ENCODE data around the gene RPSA. TPM values are rescaled to one million over a fixed set of nuclear protein-coding genes. Genes with fewer than 3 reads are reported as not detected.
A peak's percentile ranks its signal among the peaks of the same experiment; 100 is the strongest.

The RPSA gene
- total RNA-seq, 1 experiment from 2014 or later: 2,455 TPM

DNA sequence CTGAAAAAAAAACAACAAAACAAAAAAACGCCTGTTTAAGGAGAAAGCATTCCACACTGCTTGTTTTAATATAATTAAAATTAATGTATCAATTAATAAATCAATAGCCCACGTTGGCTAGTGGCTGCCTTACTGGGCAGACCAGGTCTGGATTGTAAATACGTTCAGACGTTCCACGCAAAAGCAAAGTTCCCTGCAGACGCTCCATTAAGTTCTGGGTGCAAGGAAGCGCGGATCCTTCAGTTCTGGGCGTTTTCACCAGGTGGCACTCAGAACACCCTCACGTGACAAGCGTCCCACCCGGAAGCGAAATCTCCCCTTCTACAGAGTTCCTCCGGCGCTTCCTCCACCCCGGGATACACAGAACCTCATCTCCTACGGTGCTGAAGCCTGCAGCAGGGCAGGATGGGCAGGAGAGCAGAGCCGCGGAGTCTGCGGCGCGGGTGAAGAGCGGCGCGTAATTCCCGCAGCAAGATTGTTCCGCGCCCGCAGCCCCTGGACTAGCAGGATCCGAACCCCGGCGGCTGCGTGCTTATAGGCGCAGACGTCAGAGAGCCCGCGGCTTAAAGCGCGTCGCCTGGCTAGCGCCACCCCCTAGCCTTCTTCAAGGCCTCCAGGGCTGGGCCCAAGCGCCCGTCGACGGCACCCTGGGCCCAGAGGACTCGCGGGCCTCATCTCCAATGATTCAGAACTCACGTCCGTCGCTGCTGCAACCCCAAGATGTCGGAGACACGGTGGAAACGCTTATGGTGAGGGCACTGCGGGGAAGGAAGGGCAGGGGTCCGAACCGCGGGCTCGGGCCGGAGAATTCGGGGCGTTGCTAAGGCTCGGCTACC is 23.3 kb upstream of the RPSA start, which contains the start of gene SLC25A38 (continued):
- TF ChIP-seq, protein P1, sequence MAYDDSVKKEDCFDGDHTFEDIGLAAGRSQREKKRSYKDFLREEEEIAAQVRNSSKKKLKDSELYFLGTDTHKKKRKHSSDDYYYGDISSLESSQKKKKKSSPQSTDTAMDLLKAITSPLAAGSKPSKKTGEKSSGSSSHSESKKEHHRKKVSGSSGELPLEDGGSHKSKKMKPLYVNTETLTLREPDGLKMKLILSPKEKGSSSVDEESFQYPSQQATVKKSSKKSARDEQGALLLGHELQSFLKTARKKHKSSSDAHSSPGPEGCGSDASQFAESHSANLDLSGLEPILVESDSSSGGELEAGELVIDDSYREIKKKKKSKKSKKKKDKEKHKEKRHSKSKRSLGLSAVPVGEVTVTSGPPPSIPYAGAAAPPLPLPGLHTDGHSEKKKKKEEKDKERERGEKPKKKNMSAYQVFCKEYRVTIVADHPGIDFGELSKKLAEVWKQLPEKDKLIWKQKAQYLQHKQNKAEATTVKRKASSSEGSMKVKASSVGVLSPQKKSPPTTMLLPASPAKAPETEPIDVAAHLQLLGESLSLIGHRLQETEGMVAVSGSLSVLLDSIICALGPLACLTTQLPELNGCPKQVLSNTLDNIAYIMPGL (CRISPR knock-in tag; IDR thresholded peaks at IDR 0.05): peak; percentile 18; the same call in 1 of the 2 replicates
- TF ChIP-seq TCF7 (CRISPR knock-in tag; IDR thresholded peaks at IDR 0.05; ENCODE audit: low read depth): no peak
- TF ChIP-seq, protein P2, sequence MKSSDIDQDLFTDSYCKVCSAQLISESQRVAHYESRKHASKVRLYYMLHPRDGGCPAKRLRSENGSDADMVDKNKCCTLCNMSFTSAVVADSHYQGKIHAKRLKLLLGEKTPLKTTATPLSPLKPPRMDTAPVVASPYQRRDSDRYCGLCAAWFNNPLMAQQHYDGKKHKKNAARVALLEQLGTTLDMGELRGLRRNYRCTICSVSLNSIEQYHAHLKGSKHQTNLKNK (CRISPR knock-in tag; IDR thresholded peaks at IDR 0.05): no peak
- TF ChIP-seq ESRRA (CRISPR knock-in tag; IDR thresholded peaks at IDR 0.05; ENCODE audit: borderline replicate concordance): no peak

DNA sequence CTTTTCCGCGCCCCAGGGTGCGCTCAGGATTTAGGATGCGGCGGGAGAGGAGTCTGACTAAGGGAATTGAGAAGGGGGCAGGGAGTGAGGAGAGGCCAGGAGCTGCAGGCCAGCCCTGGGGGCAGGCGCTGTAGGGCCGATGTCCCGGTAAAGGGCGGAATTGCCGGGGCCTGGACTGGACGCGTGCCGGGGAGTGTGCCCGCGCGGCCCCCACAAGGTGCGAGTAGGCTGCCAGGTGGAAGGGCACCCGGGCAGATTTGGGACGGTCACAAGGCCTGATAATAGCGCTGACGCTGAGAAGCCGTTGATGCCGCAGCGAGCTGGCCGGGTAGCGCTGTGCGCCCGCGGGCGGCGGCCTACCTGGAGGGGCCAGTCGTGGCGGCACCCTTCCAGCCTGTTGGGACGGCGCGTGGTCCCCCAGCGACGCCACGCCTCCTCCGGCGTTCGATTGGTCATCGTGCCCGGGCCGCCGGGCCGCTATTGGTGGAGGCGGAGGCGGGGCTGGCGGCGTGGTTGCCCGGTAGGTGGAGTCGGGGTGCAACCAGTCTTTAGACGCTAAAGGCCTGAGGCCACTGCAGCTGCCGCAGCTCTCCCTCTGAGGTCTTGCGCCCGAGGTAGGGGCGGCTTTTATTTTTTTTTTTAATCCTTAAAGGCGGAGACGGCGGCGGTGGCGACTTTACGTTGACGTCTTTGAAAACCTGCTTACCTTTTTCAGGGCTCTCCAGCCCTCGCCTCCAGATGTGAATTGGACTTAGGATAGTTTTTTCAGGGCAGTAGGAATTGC is 22.4 kb upstream of the RPSA start:
- DNase-seq (ENCODE audit: low spot score) (peak; percentile 99), ATAC-seq (peak; percentile 87)
- H3K4me1 Mint-ChIP-seq: peaks cover 31% of the 10 kb centered on the region
- no peaks in the 10 kb centered on the region for H3K27me3 Mint-ChIP-seq (ENCODE audit: low read depth)
- POLR2A ChIA-PET: interaction anchor here (1.0 to 2.1 kb wide), 2 partner anchors 21 to 29 kb away, joined by 4 to 24 read pairs; partner anchors contain the start of gene RPSA
- H3K4me3 Mint-ChIP-seq: peak overlapping the region; percentile 97
- H3K9me3 Mint-ChIP-seq: no peaks in the 10 kb centered on the region
- CTCF ChIA-PET: interaction anchor here (1.2 to 1.8 kb wide), 3 partner anchors 92 to 111 kb away, joined by 3 to 10 read pairs (median 10); no protein-coding TSS in a partner anchor
- H3K27ac Mint-ChIP-seq: peak overlapping the region; percentile 98
- H3K36me3 Mint-ChIP-seq: no peaks in the 10 kb centered on the region
- TF ChIP-seq ESRRA (CRISPR knock-in tag; IDR thresholded peaks at IDR 0.05; ENCODE audit: borderline replicate concordance): no peak
- TF ChIP-seq GABPB1 (CRISPR knock-in tag; IDR thresholded peaks at IDR 0.05): no peak
- TF ChIP-seq FOXP1 (CRISPR knock-in tag; IDR thresholded peaks at IDR 0.05; ENCODE audit: borderline replicate concordance): 0 out of 2 replicates have a peak, but pooled peaks have one; percentile 28
- no peak for TF ChIP-seq IRF2 (CRISPR knock-in tag; IDR thresholded peaks at IDR 0.05; ENCODE audit: borderline replicate concordance, low read depth)
- TF ChIP-seq RORB (CRISPR knock-in tag; IDR thresholded peaks at IDR 0.05): no peak
- TF ChIP-seq, protein P1 (CRISPR knock-in tag; IDR thresholded peaks at IDR 0.05): peak; percentile 18; the same call in 1 of the 2 replicates
- TF ChIP-seq ETV6 (CRISPR knock-in tag; IDR thresholded peaks at IDR 0.05): peak; percentile 61; the same call in 1 of the 2 replicates
- TF ChIP-seq, protein P3, sequence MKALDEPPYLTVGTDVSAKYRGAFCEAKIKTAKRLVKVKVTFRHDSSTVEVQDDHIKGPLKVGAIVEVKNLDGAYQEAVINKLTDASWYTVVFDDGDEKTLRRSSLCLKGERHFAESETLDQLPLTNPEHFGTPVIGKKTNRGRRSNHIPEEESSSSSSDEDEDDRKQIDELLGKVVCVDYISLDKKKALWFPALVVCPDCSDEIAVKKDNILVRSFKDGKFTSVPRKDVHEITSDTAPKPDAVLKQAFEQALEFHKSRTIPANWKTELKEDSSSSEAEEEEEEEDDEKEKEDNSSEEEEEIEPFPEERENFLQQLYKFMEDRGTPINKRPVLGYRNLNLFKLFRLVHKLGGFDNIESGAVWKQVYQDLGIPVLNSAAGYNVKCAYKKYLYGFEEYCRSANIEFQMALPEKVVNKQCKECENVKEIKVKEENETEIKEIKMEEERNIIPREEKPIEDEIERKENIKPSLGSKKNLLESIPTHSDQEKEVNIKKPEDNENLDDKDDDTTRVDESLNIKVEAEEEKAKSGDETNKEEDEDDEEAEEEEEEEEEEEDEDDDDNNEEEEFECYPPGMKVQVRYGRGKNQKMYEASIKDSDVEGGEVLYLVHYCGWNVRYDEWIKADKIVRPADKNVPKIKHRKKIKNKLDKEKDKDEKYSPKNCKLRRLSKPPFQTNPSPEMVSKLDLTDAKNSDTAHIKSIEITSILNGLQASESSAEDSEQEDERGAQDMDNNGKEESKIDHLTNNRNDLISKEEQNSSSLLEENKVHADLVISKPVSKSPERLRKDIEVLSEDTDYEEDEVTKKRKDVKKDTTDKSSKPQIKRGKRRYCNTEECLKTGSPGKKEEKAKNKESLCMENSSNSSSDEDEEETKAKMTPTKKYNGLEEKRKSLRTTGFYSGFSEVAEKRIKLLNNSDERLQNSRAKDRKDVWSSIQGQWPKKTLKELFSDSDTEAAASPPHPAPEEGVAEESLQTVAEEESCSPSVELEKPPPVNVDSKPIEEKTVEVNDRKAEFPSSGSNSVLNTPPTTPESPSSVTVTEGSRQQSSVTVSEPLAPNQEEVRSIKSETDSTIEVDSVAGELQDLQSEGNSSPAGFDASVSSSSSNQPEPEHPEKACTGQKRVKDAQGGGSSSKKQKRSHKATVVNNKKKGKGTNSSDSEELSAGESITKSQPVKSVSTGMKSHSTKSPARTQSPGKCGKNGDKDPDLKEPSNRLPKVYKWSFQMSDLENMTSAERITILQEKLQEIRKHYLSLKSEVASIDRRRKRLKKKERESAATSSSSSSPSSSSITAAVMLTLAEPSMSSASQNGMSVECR (CRISPR knock-in tag; IDR thresholded peaks at IDR 0.05; ENCODE audit: borderline replicate concordance): peak; percentile 79; the same call in 1 of the 2 replicates
- TF ChIP-seq, protein P4, sequence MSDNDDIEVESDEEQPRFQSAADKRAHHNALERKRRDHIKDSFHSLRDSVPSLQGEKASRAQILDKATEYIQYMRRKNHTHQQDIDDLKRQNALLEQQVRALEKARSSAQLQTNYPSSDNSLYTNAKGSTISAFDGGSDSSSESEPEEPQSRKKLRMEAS (CRISPR knock-in tag; IDR thresholded peaks at IDR 0.05): peak; percentile 92
- peak; percentile 88; the same call in 1 of the 2 replicates for TF ChIP-seq FOXK1 (CRISPR knock-in tag; IDR thresholded peaks at IDR 0.05)
- peak; percentile 25; the same call in 1 of the 2 replicates for TF ChIP-seq ZNF423 (CRISPR knock-in tag; IDR thresholded peaks at IDR 0.05)
- peak; percentile 50; the same call in 1 of the 2 replicates for TF ChIP-seq TEAD1 (CRISPR knock-in tag; IDR thresholded peaks at IDR 0.05)
- no peak for TF ChIP-seq ATF1 (CRISPR knock-in tag; IDR thresholded peaks at IDR 0.05)
- TF ChIP-seq, protein P5, sequence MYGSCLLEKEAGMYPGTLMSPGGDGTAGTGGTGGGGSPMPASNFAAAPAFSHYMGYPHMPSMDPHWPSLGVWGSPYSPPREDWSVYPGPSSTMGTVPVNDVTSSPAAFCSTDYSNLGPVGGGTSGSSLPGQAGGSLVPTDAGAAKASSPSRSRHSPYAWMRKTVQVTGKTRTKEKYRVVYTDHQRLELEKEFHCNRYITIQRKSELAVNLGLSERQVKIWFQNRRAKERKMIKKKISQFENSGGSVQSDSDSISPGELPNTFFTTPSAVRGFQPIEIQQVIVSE (CRISPR knock-in tag; IDR thresholded peaks at IDR 0.05; ENCODE audit: borderline replicate concordance): no peak
- TF ChIP-seq CREM (CRISPR knock-in tag; IDR thresholded peaks at IDR 0.05): no peak
- no peak for TF ChIP-seq GRHL2 (CRISPR knock-in tag; IDR thresholded peaks at IDR 0.05; ENCODE audit: insufficient replicate concordance, severe bottlenecking)
- peak; percentile 83 for TF ChIP-seq SP1 (CRISPR knock-in tag; conservative IDR thresholded peaks at IDR 0.05)
- no peak for TF ChIP-seq FOXJ3 (CRISPR knock-in tag; IDR thresholded peaks at IDR 0.05; ENCODE audit: borderline replicate concordance)
- TF ChIP-seq ZNF416 (CRISPR knock-in tag; IDR thresholded peaks at IDR 0.05): no peak
- TF ChIP-seq ZNF219 (CRISPR knock-in tag; IDR thresholded peaks at IDR 0.05; ENCODE audit: borderline replicate concordance): no peak
- peak; percentile 57; the same call in 1 of the 2 replicates for TF ChIP-seq ZNF232 (CRISPR knock-in tag; IDR thresholded peaks at IDR 0.05)

Measured in WTC11 (cell line).